Brain microvascular endothelial cell (primary cell): ENCODE data around the gene ADAMTS1.

Source experiments
- DNase-seq: peaks from one replicate; pipeline ENCODE4 v3.0.0-alpha.2; 2020
- H3K27ac ChIP-seq: fragments of 250-450 bp; sonication (Bioruptor Pico); 2 replicates; pipeline ENCODE4 v1.5.1; 2020; ENCODE audit warnings: mild to moderate bottlenecking, moderate library complexity
- H3K27me3 ChIP-seq: fragments of 250-450 bp; sonication (Bioruptor Pico); replicated peaks from 2 replicates; pipeline ENCODE4 v1.5.1; 2020; ENCODE audit warnings: mild to moderate bottlenecking
- H3K36me3 ChIP-seq: fragments of 250-450 bp; sonication (Bioruptor Pico); replicated peaks from 2 replicates; pipeline ENCODE4 v1.5.1; 2020; ENCODE audit warnings: mild to moderate bottlenecking
- H3K4me3 ChIP-seq: 2 replicates; pipeline ENCODE4 v1.5.1; 2011; ENCODE audit warnings: low read depth, mild to moderate bottlenecking, control low read depth, low read length, moderate library complexity
- in situ Hi-C: cut with HindIII; loops from 2 replicates; pipeline ENCODE4 v1.10.0; 2017; ENCODE audit warnings: low sequenced_read_pairs, low pct_ligation_motif_present
- TF ChIP-seq, protein P1 (sequence below): IDR thresholded peaks from 2 replicates; pipeline ENCODE4 v1.5.1; 2011; ENCODE audit warnings: low read depth, mild to moderate bottlenecking, moderate library complexity, low read length, control low read depth, inconsistent platforms; ENCODE audit errors: missing control alignments

The ADAMTS1 gene

DNA sequence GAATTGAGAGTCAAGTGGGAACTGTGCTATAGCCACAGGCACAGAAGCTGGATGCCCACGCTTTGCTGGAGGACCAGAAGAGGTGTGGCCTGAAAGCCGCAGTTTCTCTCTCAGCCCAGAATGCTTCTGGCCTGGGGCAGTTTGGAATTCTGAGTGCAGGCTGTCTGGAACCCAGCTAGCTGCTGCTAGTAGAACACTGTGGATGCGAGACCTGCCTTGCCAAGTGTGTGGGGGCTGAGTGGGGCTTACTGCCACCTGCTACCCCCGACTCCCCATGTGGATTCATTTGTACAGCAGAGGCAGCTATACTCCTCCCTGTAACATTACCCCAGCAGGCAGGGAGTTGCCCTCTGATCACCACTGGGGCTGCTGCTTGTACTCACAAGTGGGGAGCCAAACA lies 12.2 kb downstream of the ADAMTS1 start:
- Histone ChIP-seq H3K4me3 (no peak overlapping the region), H3K27me3 (no peaks in the 10 kb centered on the region), H3K27ac (no peak overlapping the region), H3K36me3 (peaks cover 14% of the 10 kb centered on the region)
- TF ChIP-seq, protein P1, sequence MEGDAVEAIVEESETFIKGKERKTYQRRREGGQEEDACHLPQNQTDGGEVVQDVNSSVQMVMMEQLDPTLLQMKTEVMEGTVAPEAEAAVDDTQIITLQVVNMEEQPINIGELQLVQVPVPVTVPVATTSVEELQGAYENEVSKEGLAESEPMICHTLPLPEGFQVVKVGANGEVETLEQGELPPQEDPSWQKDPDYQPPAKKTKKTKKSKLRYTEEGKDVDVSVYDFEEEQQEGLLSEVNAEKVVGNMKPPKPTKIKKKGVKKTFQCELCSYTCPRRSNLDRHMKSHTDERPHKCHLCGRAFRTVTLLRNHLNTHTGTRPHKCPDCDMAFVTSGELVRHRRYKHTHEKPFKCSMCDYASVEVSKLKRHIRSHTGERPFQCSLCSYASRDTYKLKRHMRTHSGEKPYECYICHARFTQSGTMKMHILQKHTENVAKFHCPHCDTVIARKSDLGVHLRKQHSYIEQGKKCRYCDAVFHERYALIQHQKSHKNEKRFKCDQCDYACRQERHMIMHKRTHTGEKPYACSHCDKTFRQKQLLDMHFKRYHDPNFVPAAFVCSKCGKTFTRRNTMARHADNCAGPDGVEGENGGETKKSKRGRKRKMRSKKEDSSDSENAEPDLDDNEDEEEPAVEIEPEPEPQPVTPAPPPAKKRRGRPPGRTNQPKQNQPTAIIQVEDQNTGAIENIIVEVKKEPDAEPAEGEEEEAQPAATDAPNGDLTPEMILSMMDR: no peak
- no peak for DNase-seq
- in situ Hi-C loops: no loop called here

DNA sequence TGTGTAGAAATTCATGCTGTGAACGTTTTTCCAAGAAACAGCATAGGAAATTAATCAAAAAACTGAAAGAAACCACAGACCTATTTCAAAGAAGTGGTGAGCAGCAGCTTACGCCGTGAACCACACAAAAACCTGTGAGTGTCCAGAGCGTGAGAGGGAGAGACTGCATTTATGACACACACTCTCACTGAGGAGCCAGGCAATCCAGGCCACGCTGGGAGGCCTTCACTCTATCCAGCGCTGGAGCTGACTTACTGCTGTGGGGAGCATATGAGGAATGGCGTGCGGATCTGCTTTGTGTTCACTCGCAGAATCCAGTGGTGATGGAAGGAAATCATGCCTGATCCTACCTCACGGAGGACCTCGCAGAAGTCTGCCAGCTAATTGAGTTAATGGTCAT lies 12.7 kb downstream of the ADAMTS1 start:
- in situ Hi-C loops: no loop called here
- Histone ChIP-seq H3K4me3 (no peak overlapping the region), H3K27me3 (no peaks in the 10 kb centered on the region), H3K27ac (no peak overlapping the region), H3K36me3 (peaks cover 9% of the 10 kb centered on the region)
- TF ChIP-seq, protein P1: no peak
- DNase-seq: no peak

DNA sequence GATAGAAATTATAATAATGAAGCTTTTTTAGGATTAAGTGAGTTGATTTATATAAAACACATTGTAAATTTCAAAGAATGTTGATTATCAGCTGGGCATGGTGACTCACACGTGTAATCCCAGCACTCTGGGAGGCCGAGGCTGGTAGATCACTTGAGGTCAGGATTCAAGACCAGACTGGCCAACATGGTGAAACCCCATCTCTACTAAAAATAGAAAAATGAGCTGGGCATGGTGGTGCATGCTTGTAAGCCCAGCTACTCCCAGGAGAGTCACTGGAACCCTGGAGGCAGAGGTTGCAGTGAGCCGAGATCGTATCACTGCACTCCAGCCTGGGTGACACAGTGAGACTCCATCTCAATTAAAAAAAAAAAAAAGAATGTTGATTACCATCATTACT lies 18.4 kb downstream of the ADAMTS1 start:
- in situ Hi-C loops: no loop called here
- Histone ChIP-seq H3K27me3 (no peaks in the 10 kb centered on the region), H3K4me3 (no peak overlapping the region), H3K27ac (no peak overlapping the region), H3K36me3 (no peaks in the 10 kb centered on the region)
- DNase-seq: no peak
- TF ChIP-seq, protein P1: no peak

DNA sequence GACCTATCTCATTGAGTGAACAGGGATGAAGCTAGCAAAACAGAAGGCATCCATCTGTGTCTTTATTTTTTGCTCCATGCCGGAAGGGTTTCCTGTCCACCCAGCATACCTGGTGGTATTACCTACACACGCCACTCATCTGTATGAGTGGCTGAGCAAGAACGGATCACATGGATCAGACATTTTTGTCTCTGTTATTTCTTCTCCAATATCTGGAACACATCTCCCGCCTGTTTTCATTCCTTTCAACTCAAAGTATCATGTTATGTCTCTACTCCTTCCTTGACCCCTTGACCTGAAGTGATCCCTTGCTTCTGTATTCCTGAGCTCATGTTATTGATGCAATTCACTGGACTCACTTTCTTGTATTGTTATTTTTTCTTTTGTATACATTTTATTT lies 24.7 kb downstream of the ADAMTS1 start:
- in situ Hi-C loops: no loop called here
- DNase-seq: no peak
- Histone ChIP-seq H3K27me3 (no peaks in the 10 kb centered on the region), H3K27ac (no peak overlapping the region), H3K36me3 (no peaks in the 10 kb centered on the region), H3K4me3 (no peak overlapping the region)
- TF ChIP-seq, protein P1: no peak

DNA sequence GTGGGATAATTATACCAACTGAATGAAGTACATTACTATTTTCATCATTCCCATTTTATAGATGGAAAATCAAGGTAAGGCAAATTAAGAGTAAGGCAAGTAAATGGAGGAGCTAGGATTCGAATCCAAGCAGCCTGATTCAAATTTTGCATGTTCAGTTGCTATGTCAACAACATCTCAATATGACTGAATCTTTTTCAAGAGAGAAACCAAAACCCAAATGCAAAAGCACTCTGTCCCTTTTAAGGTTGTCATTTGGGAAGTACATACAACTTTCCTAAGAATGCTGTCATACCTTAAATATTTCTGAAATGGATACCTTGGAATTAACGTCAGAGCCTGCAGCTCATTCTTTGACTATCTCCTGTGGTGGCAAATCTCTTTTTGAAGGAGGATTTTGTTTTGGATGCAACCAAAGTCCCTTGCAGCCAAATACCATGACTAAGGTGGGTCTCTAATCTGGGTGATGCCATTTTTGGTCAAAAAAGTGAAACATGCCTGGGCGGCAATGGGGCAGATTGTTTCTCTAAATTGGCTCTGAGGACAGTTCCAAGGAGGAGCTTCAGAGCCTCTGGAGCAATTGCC lies 25.4 kb downstream of the ADAMTS1 start:
- in situ Hi-C loops: no loop called here
- Histone ChIP-seq H3K4me3 (no peak overlapping the region), H3K27ac (no peak overlapping the region), H3K27me3 (no peaks in the 10 kb centered on the region), H3K36me3 (no peaks in the 10 kb centered on the region)
- no peak for DNase-seq
- TF ChIP-seq, protein P1: no peak

DNA sequence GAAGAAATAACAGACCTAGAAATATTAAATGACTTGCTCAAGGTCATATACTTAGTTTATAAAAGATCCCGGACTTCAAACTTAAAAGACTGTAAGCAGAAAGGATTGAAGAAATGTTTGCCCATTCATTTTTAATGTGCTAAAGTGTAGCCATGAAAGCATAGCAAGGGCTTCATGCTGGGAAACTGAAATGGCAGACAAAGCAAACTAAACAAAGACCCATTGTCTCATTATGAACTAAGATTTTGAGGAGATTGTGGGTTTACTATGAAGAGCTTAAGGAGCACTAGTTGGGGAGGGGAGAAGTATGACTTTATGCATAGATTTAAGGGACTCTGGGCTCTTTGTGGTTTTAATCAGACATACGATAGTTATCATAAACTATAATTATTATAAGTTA lies 26.3 kb downstream of the ADAMTS1 start:
- TF ChIP-seq, protein P1: no peak
- no peak overlapping the region for H3K27ac ChIP-seq
- in situ Hi-C loops: no loop called here
- H3K36me3 ChIP-seq: no peaks in the 10 kb centered on the region
- DNase-seq: no peak
- H3K4me3 ChIP-seq: no peak overlapping the region
- no peaks in the 10 kb centered on the region for H3K27me3 ChIP-seq
